GM23248 (cell line): ENCODE data around the gene FDPS.

Experiments
- EZH2 ChIP-seq: fragments of 200-600 bp; sonication (generic); IDR thresholded peaks from 2 replicates; pipeline ENCODE4 v1.6.1; 2018; ENCODE audit warnings: antibody characterized with exemption, mild to moderate bottlenecking; ENCODE audit not compliant: insufficient read depth, poor library complexity, severe bottlenecking
- EZH2phosphoT487 ChIP-seq: fragments of 200-600 bp; sonication (generic); IDR thresholded peaks from 2 replicates; pipeline ENCODE4 v1.6.1; 2018; ENCODE audit warnings: antibody characterized with exemption, moderate library complexity, mild to moderate bottlenecking, low read depth; ENCODE audit not compliant: insufficient read depth

- TF ChIP-seq EZH2phosphoT487 = no peak
- TF ChIP-seq EZH2 = no peak
These were observed 26.1 kb upstream of the FDPS start for GRCh38 chr1:155282488-155283091.
